ENCODE measurements around the gene SPATA9. TPM values are rescaled to one million over a fixed set of nuclear protein-coding genes. Genes with fewer than 3 reads are reported as not detected.

SPATA9 gene
- total and polyA plus RNA-seq, 2 donors (not counting 3 experiments of a cell fraction or from before 2014, with no cell fraction given): 0.07 TPM; not detected in 1

GRCh38 chr5:95617057-95617456, 65.7 kb downstream of the SPATA9 start:
- TF ChIP-seq, protein P1, sequence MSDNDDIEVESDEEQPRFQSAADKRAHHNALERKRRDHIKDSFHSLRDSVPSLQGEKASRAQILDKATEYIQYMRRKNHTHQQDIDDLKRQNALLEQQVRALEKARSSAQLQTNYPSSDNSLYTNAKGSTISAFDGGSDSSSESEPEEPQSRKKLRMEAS (IDR thresholded peaks at IDR 0.05; ENCODE audit: insufficient read depth, insufficient read length): no peak
- TF ChIP-seq POLR2A (IDR thresholded peaks at IDR 0.05; ENCODE audit: low read depth, low read length) (no peak), FOS (IDR thresholded peaks at IDR 0.05; ENCODE audit: borderline replicate concordance, insufficient read depth, low read length) (no peak), JUN (IDR thresholded peaks at IDR 0.05; ENCODE audit: borderline replicate concordance, insufficient read depth, insufficient read length, low read depth) (no peak), MYC (IDR thresholded peaks at IDR 0.05; ENCODE audit: low read depth, low read length) (no peak), GATA2 (IDR thresholded peaks at IDR 0.05; ENCODE audit: insufficient read depth, insufficient read length, low read depth, low read length) (no peak), POLR2AphosphoS5 (IDR thresholded peaks at IDR 0.05; ENCODE audit: insufficient read depth, low read depth, low read length) (no peak)
- TF ChIP-seq, protein P2, sequence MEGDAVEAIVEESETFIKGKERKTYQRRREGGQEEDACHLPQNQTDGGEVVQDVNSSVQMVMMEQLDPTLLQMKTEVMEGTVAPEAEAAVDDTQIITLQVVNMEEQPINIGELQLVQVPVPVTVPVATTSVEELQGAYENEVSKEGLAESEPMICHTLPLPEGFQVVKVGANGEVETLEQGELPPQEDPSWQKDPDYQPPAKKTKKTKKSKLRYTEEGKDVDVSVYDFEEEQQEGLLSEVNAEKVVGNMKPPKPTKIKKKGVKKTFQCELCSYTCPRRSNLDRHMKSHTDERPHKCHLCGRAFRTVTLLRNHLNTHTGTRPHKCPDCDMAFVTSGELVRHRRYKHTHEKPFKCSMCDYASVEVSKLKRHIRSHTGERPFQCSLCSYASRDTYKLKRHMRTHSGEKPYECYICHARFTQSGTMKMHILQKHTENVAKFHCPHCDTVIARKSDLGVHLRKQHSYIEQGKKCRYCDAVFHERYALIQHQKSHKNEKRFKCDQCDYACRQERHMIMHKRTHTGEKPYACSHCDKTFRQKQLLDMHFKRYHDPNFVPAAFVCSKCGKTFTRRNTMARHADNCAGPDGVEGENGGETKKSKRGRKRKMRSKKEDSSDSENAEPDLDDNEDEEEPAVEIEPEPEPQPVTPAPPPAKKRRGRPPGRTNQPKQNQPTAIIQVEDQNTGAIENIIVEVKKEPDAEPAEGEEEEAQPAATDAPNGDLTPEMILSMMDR (IDR thresholded peaks at IDR 0.05; ENCODE audit: extremely low read depth in 1 of 2, insufficient read depth in 1 of 2, low read depth in 1 of 2, low read length in 2 of 2): no peak
- dilution Hi-C loops (cut with MboI; ENCODE audit: extremely low pct_ligation_motif_present, low sequenced_read_pairs): no loop called here
- peaks cover 23% of the 10 kb centered on the region for H3K4me1 ChIP-seq (ENCODE audit: control insufficient read depth, extremely low read depth, insufficient read depth, low read length)
- POLR2A ChIA-PET: no interaction called here
- CTCF ChIA-PET: no interaction called here
- no peak overlapping the region for H3K4me3 ChIP-seq (replicated peaks in 1 of 3; ENCODE audit: insufficient read depth in 1 of 3, low read depth in 1 of 3, low read length in 3 of 3)
- H3K79me2 ChIP-seq (ENCODE audit: control insufficient read depth, insufficient read depth, low read length): no peaks in the 10 kb centered on the region
- no peaks in the 10 kb centered on the region for H4K20me1 ChIP-seq (replicated peaks; ENCODE audit: control insufficient read depth, extremely low read depth, insufficient read depth, low read length)
- DNase-seq (ENCODE audit: low read depth, low spot score) (peak; percentile 6), FAIRE-seq (no peak)
- BruUV-seq (replicated peaks): no TSS peak
- H2AFZ ChIP-seq (ENCODE audit: low read depth, low read length): peak overlapping the region; percentile 56
- no peaks in the 10 kb centered on the region for H3K9me3 ChIP-seq (replicated peaks; ENCODE audit: control insufficient read depth, insufficient read depth, low read length)
- no peaks in the 10 kb centered on the region for H3K27me3 ChIP-seq (ENCODE audit: control insufficient read depth in 2 of 2, insufficient read depth in 2 of 2, low read length in 2 of 2)
- no peaks in the 10 kb centered on the region for H3K36me3 ChIP-seq (ENCODE audit: control insufficient read depth in 2 of 2, extremely low read depth in 1 of 2, insufficient read depth in 2 of 2, low read length in 2 of 2)
- no peaks in the 10 kb centered on the region for H3K9me1 ChIP-seq (replicated peaks; ENCODE audit: control insufficient read depth, extremely low read depth, insufficient read depth, low read length)
- no peak overlapping the region for H3K9ac ChIP-seq (replicated peaks; ENCODE audit: extremely low read depth, insufficient read depth, low read length)
- intact Hi-C loops (cut with micrococcal nuclease): no loop called here
- no peak overlapping the region for H3K4me2 ChIP-seq (ENCODE audit: insufficient read depth, low read length)
- H3K27ac ChIP-seq (ENCODE audit: insufficient read depth, low read depth, low read length): peak overlapping the region; percentile 12
